Fibroblast of mammary gland (primary cell): Measurements from ENCODE around the gene SH3PXD2B.
A peak's percentile ranks its signal among the peaks of the same experiment; 100 is the strongest.

ENCODE experiments used
- DNase-seq: peaks from one replicate; pipeline ENCODE4 v3.0.0-alpha.2; 2010; ENCODE audit warnings: low read depth
- H3K4me3 ChIP-seq: 2 replicates; pipeline ENCODE4 v1.5.1; 2011; ENCODE audit warnings: low read depth, mild to moderate bottlenecking, low read length, moderate library complexity; ENCODE audit not compliant: control insufficient read depth
- TF ChIP-seq, protein P1 (sequence below): conservative IDR thresholded peaks from 2 replicates; pipeline ENCODE4 v1.5.1; 2011; ENCODE audit warnings: low read depth, low read length, inconsistent platforms; ENCODE audit not compliant: control insufficient read depth, insufficient read depth

The SH3PXD2B gene

DNA sequence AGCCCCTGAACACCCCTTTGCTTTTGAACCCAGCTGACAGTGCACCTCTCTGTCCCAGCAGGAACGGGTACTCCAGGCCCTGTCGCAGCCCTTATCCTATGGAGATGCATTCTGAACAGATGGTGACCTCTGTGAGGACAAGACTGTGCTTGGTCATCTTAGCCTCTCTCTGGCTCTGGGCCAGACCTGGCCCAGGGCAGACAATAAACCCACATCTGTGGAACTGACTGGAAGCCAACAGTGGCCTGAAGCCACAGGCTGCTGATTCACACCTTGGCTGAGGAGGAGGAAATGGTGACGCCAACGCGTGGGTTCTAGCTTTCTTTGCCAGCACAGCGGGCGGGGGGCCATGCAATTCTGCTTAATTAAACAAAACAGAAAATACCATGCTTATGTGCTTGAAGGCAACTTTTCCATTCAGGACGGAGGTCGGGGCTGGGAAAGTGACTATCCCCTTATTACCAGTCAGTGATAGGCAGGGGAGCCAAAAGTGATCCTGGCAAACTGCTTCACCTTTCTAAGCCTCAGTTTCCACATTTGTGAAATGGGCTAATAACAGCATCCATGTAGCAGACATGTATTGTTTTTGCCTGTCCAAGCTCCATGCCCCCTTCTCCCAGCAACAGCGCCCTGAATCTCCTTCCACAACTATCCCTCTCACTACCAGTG is 10.8 kb downstream of the SH3PXD2B start:
- TF ChIP-seq, protein P1, sequence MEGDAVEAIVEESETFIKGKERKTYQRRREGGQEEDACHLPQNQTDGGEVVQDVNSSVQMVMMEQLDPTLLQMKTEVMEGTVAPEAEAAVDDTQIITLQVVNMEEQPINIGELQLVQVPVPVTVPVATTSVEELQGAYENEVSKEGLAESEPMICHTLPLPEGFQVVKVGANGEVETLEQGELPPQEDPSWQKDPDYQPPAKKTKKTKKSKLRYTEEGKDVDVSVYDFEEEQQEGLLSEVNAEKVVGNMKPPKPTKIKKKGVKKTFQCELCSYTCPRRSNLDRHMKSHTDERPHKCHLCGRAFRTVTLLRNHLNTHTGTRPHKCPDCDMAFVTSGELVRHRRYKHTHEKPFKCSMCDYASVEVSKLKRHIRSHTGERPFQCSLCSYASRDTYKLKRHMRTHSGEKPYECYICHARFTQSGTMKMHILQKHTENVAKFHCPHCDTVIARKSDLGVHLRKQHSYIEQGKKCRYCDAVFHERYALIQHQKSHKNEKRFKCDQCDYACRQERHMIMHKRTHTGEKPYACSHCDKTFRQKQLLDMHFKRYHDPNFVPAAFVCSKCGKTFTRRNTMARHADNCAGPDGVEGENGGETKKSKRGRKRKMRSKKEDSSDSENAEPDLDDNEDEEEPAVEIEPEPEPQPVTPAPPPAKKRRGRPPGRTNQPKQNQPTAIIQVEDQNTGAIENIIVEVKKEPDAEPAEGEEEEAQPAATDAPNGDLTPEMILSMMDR = no peak
- no peak overlapping the region for H3K4me3 ChIP-seq
- peak; percentile 100 for DNase-seq

DNA sequence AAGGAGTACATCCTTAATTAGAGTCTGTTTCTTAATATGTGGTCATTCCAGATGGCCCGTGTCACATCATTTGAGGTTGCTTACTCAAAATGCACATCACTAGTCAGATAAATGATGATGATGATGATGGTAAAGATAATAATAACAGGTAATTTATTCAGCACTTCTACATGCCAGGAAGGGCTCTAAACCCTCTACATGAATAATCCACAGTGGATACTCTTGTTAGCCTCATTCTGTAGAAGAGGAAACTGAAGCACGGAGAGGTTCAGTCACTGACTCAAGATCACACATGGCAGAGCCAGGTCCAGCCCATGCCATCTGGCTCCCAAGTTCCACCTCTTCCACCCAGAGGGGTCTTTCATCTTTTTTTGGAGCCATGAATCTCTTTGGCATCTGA is 11.7 kb downstream of the SH3PXD2B start:
- H3K4me3 ChIP-seq = no peak overlapping the region
- TF ChIP-seq, protein P1 = no peak
- DNase-seq = peak; percentile 79

DNA sequence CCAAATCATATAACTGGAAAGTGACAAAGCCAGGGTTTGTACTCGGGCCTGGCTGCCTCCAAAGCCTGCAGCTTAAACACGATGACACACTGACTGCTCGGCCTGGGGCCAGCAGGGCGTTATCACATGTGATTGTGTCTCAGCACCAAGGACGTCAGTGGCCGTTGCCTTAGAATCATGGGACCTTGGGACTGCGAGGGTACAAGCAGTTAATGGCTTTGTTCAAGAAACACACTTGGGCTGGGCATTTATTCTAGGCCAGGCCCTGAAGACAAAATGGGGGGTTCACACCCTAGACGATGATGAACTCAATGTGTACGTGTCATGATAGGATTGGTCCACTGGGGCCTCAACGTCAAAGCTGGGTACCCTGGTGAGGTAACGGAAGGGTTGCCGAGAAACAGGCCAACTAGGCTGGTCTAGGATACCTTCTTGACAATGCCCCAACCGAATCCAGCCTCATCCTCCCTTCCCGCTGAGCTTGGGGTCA is 13.0 kb downstream of the SH3PXD2B start:
- H3K4me3 ChIP-seq = no peak overlapping the region
- TF ChIP-seq, protein P1 = no peak
- peak; percentile 77 for DNase-seq

DNA sequence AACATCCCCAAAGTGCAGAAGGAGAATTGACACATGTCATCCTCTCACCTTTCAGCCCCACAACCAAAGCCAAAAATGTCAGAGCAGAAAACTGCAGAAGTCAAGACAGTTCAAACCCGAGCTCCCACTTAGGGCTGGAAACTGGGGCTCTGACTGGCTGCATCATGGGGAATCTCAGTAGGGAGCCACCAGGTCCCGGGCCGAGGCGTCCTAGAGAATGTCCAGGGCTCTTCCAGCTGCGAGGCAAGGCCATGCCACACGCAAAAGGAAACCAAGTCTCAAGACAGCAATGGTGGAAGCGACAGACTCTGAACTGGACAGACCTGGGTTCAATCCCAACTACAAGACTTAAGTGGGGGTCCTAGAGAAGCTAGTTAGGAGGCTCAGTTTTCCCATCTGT is 13.8 kb downstream of the SH3PXD2B start:
- no peak overlapping the region for H3K4me3 ChIP-seq
- TF ChIP-seq, protein P1 = no peak
- no peak for DNase-seq

DNA sequence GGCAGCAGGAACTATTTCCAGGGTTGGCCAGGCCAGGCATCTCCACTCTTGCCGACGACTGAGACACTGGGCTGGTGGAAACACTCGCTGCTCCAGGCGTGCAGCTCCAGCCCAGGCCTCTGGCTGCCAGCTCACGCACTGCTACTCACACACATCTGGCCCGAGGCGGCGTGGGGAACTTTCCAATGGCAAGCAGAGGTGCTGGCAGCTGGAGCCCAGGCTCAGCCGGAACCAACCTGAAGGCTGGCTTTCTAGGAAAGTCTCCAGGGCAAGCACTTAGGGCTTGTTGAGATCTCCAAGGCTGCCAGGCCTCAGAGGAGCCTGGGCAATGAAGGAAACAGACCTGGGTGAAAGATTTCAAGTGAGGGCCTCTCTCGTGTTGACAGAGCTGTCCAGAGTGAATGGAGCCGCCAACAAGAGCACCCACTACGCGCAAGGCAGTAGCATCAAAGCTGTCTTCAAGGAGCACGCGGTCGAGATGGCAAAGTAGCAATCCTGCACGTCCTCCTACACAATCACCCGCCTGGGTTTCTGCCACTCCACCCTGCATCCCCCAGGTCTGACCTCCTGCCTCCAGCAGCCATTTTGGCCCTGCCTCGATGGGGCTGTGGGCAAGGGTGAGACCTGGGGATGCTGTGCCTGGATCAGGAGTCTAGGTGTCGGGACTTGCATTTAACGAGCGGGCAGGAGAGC is 14.4 kb downstream of the SH3PXD2B start:
- TF ChIP-seq, protein P1 = no peak
- peak; percentile 62 for DNase-seq

DNA sequence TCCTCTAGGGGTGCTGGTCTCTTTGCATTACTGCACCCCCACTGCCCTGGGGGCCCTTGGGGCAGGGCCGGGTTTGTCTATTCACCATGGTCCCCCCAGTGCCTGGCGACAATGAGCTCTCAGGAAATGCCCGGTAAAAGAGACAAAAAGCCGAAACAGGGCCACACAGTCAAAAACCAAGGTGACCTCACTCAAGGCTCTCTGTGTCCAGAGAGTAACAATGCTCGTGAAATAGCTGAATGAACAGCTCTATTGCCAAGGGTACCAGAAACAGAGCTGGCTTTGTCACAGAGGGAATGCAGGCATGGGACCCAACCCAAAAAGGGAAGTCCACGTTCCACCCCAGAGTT is 16.0 kb downstream of the SH3PXD2B start:
- no peak for DNase-seq
- no peak overlapping the region for H3K4me3 ChIP-seq
- TF ChIP-seq, protein P1 = no peak

More for the DNA sequence above, 14.4 kb downstream of the SH3PXD2B start:
- H3K4me3 ChIP-seq = no peak overlapping the region
